Uterus (tissue), 2 donors: ENCODE results near the gene GPAM.

Experiments
- POLR2A ChIP-seq, 2 donors: fragments of 450-650 bp; IDR thresholded peaks; one replicate each; pipeline ENCODE4 v1.6.1; 2016; ENCODE audit warnings: antibody characterized with exemption in 2 of 2, mild to moderate bottlenecking in 1 of 2, moderate library complexity in 1 of 2
- TF ChIP-seq, protein P1 (sequence below), 4 experiments: fragments of 200-600 bp in 2 of 4; fragments of 450-650 bp in 2 of 4; sonication (generic) in 2 of 4; IDR thresholded peaks; one replicate each; pipeline ENCODE4 v1.5.1; 2016 to 2019; ENCODE audit warnings: antibody characterized with exemption in 4 of 4, mild to moderate bottlenecking in 2 of 4, moderate library complexity in 1 of 4

DNA sequence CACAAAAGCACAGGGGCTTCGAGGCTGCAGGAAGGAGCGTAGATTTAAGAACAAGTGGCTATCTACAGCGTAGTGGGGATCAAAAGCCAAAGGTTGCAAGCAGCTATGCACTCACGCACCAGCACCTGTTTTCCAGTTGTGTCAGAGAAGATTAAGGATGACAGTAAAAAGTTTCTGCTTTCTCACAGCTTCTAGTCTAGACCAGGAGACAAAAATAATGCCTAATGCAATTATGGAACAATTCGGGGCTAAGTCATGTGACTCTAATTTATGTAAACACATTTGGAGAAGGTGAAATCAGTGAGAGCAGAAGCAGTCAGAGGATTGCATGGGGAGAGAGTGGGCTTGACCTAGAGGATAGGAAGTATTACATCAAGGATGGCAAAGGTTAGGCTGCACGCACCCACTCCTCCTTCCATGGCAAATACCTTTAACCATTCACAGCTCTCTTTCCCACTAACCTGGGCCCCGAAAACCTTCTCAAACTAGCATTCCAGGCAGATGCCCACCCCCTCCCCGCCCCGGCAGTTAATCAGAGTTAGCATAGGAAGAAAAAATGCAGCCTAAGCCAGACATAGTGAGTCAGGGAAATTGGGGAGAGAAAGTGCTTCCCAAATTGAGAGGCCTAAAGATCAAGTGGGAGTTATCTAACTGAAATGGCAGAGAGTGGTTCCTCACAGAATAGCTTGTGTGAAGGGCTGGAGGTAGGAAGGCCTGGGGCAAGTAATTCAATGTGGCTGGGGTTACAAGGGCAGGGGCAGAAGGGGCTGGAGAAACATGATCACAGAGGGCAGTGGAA lies 48.2 kb upstream of the GPAM start:
- TF ChIP-seq, protein P1, sequence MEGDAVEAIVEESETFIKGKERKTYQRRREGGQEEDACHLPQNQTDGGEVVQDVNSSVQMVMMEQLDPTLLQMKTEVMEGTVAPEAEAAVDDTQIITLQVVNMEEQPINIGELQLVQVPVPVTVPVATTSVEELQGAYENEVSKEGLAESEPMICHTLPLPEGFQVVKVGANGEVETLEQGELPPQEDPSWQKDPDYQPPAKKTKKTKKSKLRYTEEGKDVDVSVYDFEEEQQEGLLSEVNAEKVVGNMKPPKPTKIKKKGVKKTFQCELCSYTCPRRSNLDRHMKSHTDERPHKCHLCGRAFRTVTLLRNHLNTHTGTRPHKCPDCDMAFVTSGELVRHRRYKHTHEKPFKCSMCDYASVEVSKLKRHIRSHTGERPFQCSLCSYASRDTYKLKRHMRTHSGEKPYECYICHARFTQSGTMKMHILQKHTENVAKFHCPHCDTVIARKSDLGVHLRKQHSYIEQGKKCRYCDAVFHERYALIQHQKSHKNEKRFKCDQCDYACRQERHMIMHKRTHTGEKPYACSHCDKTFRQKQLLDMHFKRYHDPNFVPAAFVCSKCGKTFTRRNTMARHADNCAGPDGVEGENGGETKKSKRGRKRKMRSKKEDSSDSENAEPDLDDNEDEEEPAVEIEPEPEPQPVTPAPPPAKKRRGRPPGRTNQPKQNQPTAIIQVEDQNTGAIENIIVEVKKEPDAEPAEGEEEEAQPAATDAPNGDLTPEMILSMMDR (IDR thresholded peaks at IDR 0.05) = no peak
- TF ChIP-seq POLR2A (IDR thresholded peaks at IDR 0.05) = no peak
